ENCODE measurements around the gene SHLD2.
"Not testable (repeated sequence)": the region's sequence is repeated elsewhere in the genome, so short reads cannot be mapped to it uniquely, and the experiment has no call there.

SHLD2 gene

GRCh38 chr10:87222789-87223188 lies 127.8 kb downstream of the SHLD2 start:
- DNase-seq: not testable (repeated sequence)

- not testable (repeated sequence) for DNase-seq
These were observed 130.1 kb downstream of the SHLD2 start, which contains the start of gene NUTM2A for GRCh38 chr10:87225148-87225547. Gene NUTM2A (plus strand): TSS chr10:87225448. CDS start chr10:87225831, 383 bp downstream.

- DNase-seq: not testable (repeated sequence)
These were observed 133.2 kb downstream of the SHLD2 start for GRCh38 chr10:87228247-87228646.

- DNase-seq: not testable (repeated sequence)
These were observed 134.2 kb downstream of the SHLD2 start for GRCh38 chr10:87229211-87229610.

- not testable (repeated sequence) for DNase-seq
These were observed 139.8 kb downstream of the SHLD2 start for GRCh38 chr10:87234854-87235253.

- DNase-seq: not testable (repeated sequence)
These were observed 142.2 kb downstream of the SHLD2 start for GRCh38 chr10:87237244-87237643.

- not testable (repeated sequence) for DNase-seq
These were observed 144.4 kb downstream of the SHLD2 start for GRCh38 chr10:87239346-87239808.

Data from NCI-H2029 treated with DMSO at 0.1 percent for 48 hours (cell line).